Measurements from ENCODE around the gene AK1.

AK1 gene

DNA sequence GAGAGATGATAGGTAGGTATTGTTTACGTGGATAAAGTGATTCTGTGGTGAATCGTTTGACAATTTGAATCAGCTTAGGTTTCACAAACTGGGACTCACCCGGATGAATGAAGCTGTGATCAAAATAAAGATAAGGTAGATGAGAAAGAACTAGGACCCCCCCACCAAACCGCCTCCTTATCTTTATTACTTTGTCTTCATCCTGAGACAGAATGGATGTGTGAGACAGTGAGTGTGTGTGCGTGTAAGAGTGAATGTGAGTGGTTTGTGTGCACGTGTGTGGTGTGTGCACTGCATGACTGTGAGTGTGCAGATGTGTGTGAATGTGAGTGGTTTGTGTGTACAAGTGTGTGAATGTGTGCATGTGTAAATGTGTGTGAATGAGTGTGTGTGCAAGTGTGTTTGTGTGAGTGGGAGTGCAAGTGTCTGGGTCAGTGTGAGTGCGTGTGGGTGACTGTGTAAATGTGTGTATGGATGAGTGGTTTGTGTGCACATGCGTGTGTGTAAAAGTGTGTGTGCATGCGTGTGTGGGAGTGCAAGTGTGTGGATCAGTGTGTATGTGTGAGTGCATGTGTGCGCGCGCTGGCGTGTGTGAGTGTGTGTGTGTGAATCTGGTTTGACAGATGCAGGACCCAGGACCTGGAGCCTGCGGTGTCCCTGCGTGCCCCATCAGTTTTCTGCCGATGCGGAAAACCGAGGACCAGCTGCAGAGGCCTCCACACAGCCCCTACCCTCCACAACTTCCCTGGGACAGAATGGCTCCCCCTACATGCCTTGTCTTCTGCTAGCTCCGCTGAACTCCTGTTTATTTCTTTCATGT is 11.6 kb downstream of the AK1 start:
- no peak for DNase-seq

DNA sequence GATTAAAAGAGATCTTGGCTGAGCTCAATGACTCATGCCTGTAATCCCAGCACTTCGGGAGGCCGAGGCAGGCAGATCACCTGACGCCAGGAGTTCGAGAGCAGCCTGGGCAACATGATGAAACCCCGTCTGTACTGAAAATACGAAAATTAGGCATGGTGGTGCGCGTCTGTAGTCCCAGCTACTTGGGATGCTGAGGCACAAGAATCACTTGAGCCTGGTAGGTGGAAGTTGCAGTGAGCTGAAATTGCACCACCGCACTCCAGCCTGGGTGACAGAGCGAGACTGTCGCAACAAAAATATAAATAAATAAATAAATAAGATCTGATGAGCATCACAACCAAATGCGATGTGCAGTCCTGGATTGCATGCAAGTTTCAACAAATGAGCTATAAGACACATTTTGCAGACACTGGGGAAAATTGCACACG is 14.3 kb downstream of the AK1 start:
- no peak for DNase-seq

DNA sequence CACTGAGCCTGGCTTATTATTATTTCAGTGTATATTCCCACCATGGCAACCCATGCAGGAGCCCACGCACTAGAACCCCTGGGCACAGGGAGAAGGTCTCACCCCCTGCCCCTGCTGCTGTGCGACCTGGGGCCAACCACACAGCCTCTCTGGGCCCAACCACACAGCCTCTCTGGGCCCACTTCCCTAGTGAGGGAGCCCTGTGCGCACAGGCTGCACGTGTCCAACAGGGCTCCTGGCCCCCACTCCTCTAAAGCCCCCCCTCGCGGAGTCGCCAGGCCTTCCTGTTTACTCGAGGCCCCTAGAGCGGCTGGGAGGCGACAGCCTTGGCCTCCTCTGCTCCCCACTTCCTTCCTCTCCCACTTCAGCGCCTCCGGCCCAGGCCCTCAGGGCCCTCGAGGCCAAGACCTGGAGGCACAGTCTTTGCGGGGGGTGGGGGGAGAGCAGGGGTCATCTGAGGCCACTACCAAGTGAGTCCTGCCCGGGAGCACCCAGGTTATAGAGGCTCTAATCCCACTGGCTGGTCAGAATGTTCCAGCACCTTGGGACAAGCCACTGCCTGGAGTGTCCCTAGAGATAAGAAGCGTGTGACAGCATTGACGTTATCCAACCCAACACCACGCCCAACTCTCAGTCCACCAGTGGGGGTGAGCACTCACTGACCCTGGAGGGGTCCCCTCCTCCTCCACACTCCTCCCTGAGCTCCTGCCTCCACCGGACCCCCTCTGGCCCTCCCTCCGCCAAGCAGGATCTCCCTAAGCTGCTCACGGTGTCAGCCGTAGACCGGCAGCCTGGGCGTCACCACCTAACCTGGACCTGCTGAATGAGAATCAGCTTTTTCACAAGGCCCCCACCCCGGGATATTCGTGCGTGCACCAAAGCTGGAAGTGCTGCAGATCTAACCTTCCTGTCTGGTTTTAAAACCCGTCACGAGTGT is 15.1 kb downstream of the AK1 start:
- DNase-seq: peak in 2 of 4 experiments; percentile 36

DNA sequence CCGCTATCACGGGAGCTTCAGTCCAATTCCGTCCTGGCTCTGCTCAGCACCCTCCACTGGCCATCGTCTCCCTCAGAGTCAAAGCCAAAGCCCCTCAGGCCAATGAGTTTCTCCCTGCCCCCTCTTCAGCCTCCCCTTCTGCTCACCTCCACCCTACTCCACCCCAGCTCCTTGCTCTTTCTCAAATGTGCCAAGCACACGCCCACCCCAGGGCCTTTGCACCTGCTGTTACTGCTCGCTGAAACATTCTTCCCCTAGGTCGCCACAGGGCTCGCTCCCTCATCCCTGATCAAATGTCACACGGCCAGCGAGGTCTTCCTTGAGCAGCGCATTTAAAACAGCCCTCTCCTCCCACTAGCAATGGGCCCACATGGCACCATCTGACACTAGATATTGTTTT is 16.7 kb downstream of the AK1 start:
- DNase-seq: no peak

DNA sequence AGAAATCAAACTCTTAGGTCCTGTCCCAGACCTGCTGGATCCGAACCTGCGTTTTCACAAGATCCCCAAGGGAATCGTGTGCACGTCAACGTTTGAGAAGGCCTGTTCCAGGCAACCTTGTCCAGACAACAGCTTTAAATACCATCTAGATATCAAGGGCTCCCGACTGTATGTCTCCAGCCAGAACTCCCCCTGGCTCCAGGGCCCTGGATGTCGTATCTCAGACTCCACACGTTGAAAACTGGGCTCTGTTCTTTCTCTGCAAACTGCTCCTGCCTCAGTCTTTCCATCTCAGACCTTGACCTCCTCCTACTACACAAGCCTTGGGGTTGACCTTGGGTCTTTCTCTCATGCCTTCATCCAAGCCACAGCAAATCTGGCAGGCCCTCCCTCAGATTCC is 17.2 kb downstream of the AK1 start:
- no peak for DNase-seq

DNA sequence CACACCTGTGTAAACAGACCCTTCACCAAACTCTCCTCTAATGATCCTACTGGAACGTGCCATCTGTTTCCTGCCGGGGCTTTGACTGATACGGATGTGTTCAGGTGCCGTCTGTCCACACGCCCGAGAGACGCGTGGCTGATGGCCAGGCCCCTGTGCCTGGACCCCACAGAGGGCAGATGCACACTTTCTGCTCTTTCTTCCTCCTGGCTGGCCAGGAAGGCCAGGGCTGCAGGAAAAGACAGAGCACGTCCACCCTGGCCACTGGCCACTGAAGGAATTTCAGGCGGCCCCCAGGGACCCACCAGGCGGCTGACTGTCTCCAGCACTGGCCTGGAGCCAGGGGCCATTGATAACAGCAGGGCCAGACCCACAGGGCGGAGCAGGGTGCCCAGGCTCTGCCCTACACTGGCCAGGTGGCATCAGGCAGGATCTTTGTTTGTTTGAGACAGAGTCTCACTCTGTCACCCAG is 19.4 kb downstream of the AK1 start:
- DNase-seq: no peak

DNA sequence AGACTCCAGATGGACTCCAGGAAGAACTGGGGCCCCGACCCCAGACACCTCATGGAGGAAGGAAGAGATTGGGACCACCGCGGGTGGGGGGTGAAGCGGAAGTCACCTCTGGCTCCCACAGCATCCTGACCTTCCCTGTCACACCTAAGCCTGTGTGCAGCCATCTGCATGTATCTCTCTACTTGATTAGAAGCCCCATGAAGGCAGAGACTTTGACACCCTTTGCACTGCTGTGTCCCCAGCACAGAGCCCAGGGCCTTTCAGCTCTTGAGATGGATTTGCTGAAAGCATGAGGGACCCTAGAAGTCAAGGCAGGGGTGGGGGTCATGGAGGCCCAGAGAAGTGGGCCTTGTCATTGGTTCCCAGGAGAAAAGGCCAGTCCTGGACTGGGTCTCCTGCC is 20.2 kb downstream of the AK1 start:
- DNase-seq: no peak

DNA sequence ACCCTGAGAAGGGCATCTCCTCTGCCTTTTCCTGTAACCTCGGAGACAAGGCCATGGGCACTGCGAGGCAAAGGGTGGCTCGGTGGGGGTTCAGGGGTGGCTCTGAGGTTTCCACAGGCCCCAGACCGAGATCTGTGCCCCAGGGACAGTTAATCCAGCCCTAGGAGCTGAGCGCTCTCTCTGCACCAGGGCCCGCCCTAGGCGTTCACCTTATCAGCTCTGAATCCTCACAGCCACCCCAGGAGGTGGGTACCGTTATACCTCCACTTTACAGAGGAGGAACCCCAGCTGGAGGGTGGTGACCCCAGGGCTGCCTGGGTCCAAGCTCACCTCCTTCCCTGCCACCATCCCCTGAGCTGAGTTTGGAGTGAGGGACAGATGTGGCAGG is 20.8 kb downstream of the AK1 start:
- DNase-seq: no peak

DNA sequence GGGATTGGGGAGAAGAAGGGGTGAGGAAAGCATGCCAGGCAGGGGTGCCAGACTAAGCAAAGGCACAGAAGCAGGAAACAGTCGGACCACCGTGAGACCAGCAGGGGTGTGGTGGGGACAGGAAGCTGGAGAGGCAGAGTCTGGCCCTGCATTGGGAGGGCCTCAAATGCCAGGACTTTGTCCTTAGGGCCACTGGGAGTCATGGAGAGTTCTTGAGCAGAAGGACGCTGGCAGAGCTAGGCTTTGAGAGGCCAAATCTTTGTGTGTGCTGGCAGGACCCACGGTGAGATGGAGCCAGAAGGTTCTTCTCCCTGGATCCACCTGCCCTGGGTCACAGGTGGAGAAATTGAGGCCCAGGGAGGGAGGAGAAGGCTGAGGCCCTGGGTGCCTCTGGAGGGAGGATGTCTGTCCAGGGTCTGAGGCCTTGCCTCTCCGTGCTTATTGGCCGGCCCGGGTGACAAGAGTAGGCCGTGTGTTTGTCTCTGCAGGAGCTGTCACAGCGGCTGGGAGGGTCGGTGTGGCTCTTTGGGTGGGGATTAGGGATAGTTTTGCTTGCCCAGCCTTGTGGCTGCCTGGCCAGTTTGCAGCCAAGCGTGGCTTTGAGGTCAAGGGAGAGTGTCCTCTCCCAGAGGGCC is 21.3 kb downstream of the AK1 start:
- DNase-seq: no peak

DNA sequence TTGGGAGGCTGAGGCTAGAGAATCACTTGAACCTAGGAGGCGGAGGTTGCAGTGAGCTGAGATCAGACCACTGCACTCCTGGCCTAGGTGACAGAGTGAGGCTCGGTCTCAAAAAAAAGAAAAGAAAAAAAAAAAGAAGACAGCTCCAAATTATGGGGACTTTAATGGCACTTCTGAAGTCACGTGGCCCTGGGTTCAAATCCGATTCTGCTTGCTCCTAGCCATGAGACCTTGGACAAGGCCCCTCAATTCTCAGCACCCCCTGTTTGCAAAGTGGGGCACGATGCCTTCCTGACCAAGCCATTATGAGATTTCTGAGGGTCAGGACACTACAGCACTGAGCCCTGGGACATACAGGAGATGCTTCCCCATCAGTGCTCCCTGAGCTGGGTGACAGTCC is 22.0 kb downstream of the AK1 start:
- DNase-seq: no peak

DNA sequence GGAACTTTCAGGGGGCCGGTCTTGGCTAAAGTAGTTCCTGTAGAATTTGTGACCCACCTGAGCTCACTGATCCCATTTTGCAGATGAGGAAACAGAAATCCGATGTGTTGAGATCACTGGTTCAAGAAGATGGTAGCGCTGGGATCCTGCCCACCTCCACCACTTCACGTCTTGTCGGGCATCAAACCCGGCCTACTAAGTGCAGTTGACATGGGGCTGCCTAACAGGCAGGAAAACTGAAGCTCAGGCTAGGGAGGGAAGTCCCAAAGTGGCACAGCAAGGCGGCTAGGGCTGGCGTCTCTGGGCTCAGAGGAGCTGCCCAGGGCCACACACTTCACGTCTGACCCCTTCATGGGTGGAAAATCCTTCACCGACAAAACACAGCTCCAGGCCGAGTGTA is 22.5 kb downstream of the AK1 start:
- no peak for DNase-seq

DNA sequence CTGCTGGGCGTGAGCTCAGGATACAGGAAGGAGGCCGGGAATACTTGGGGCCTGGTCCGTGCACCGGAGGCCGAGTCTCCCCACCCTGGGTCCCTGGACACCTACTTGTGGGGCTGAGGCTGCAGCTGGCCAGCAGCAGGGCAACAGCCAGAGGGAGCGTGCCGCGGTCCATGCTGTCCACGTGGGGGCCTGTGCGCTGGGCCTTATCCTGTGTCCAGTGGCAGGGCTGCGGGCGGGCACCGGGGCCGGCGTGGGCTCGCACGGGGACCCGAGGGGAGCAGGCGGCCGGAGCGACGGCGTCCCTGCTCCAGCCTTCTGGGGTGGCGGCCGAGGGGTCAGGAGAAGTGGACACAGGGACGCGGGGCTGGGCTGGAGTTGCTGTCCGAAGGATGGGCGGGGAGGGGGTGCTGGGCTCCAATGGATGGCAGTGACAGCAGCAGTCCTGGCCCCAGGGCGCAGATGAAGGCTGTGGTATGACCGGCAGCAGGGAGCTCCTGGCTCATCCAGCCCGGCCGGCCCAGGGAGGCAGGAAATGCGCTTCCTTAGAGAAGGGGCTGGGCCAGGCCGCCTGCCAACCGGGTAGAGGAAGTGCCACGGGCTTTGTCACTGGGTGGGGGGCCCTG is 23.2 kb downstream of the AK1 start, which contains the start of gene ENG:
Gene ENG, minus strand, starts transcription at position 475 of the 623 bp plus-strand sequence. Its CDS starts 303 bp downstream, at position 172.
- DNase-seq: peak in 1 of 4 experiments; percentile 23

DNA sequence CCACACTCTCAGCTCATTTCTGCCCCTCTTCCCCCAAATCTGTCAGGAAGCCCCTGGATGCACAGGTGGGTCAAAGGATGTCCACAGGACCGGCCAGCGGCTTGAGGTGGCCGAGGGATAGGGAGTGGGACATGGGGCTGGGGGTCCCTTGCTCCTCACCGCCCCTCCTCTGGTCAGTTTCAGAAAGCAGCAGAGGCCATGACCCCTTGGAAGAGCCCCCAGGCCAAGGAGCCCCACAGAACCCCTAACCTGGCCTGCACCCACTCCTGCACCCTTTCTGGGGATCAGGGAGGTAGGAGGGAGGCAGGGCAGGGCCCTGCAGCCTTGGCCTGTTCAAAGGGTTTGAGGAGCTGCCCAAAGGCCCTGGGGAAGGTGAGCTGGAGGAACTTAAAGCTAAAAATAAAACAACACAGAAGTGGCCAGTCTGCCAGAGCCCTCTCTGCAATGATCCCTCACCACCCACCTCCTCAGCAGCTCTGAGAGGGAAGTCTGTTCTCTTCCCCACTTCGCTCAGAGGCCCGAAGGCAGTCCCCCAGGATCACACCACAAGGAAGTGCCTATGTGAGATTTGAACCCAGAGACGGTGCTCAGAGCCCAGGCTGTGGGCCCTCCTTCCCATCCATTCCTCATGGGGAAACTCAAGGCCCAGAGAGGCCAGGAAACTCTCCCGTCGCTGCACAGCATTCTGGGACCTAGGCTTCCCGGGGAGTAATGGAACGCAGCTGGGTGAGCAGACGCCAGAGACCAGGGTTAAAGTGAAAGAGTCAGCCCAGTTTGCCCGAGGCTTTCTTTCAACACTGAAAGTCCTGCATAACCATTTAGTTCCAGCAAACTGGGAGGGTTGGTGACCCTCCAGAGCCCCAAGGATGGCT is 23.9 kb downstream of the AK1 start:
- no peak for DNase-seq

DNA sequence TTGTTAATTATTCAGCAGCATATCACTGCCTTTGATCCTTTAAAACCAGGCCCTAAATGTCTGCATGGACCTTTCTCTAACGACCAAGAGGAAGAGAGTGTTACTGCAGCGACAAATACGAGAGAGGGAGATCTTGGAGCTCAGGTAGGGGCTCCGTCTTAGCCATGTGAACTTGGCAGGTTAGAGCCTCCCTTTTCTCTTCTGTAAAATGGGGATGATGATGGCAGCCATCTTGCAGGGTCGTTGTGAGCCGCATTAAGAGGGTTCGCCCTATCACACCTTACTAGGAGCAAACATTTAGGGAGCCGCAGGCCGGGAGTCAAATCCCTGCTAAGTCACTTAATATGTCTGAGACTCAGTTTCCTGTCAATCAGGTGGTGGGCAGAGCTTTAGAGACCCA is 24.6 kb downstream of the AK1 start:
- DNase-seq: no peak

DNA sequence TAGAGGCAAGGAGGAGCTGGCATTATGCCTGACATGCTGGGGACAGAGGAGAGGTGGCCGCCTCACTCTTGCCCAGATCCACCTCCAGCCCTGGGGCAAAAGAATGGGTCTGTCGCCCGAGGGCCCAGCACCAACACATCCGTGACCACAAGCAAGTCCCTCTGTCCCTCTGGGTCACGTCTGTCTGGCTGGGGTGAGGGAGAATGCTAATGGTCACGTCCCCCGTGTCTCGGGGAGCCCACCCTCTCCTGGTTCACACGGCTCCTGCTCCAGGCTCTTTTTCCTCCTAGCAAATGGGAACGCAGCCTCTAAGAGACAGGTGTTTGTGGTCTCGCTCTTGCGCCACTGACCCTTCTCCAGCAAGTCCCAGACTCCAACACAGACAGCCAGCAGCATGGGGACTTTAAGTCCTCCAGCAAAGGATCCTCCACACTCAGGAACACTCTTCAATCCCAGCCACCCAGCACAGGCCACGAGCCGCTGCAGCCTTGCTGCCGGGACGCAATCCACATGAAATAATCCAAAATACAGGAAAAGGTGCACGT is 27.1 kb downstream of the AK1 start:
- no peak for DNase-seq

DNA sequence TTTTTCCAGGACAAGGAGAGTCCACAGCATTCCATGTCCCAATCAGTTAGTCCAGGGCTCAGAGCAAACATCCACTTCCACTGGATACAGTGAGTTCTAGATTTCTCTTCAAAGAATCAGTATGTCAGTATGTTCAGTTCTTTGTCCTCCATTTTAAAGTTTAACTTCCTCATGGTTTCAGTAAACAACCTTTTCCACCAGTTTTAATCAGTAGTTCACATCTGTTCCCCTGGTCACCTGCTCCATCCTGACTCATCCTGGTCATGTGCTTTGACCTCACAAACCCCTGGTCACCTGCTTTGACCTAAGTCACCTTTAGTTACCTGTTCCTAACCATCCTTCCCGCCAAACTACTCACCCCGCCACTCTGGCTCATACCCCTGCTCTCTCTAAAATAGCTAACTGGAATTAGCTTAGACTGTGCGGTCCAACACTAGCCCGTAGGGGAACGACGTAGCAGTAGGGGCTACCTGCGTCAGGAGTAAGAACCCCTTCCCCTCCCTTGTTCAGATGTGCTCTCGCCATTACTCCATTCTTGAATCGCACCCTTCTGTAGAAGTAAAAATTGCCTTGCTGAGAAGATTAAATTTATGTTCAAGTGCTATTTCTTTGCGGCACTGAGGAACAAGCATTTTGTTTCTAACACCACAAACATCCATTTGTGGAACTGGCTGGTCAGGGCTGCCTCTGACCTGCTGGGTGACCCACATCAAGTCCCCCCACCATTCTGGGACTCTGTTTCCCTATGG is 28.5 kb downstream of the AK1 start:
- DNase-seq: no peak

DNA sequence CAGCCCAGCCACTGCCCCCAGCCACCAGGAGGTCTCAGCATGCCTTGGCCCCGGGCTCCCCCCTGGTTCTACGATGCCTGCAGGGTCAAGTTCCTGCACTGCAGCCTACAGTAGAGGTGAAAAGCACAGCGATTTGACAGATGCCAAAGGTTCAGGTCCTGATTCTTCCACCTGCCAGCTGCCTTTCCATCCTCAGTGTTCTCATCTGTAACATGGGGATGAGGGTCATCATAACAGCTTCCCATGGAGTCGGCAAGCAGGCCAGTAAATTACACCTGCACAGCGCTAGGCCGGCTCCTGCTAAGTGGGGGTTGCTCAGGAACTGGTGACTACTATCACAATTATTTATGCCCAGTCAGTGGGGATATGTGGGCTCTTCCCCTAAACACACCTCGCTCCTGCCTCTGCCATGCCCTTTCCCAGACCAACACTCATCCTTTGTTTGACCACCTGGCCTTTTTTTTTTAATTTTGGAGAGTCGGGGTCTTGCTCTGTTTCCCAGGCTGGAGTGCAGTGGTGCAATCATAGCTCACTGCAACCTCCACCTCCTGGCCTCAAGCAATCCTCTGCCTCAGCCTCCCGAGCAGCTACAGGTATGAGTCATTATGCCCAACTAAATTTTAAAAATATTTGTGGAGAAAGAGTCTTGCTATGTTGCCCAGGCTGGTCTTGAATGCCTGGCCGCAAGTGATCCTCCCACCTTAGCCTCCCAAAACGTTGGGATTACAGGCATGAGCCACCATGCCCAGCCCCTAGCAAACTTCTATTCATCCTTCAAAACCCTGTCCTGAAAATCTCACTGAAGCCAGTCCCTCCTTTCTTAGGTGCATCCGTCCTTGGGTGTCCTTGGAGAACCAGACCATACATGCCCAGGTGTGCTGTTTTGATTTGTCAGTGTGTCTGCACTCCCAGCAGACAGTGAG is 29.4 kb downstream of the AK1 start:
- no peak for DNase-seq

DNA sequence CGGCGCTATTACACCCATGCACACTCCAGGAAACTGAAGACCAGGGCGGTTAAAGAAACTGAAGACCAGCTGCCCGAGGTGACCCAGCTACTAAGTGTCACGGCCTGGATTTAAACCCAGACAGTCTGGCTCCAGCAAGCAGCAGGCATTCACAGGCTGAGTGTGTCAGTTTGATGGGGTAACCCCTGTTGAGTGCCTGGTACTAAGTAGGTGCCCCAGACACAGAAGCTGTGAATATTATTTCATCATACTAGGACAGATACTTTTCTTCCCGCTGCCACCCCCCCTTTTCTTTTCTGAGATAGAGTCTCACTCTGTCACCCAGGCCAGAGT is 30.3 kb downstream of the AK1 start:
- DNase-seq: no peak

DNA sequence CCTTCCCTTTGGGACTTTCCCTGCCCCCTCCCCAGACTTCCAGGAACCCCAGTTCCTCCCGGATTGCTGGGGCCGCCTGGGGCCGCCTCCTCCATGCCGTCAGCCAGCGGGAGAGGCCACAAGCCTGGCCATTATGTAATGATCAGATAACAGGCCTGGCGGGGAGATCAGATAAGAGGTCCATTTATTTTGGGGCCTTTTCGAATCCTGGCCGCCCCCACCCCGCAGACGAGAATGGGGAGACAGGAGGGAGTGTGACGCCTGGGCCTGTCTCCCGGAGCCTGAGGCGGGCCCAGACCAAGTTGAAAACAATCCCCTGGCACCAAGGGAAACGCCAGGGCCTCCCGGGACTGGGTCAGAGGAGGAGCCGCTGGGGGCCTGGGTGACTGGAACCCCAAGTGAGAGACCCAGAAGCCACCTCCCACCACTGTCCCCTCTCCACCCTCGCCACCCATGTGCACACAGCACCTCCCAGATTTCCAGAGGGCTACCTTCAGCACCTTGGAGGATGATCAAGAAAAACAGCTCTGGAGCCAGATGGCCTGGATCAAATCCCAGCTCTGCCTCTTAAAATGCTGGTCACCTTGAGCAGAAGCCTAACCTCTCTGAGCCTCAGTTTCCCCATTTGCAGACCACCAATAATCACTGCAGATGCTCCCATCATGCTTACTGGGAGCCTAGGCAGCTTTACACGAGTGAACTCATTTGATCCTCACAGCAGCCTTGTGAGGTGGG is 30.9 kb downstream of the AK1 start:
- no peak for DNase-seq

Measured in activated naive CD4-positive, alpha-beta T cell (primary cell).